Lung microvascular endothelial cell (primary cell): ENCODE measurements around the gene ZFYVE21. TPM values are rescaled to one million over a fixed set of nuclear protein-coding genes. Genes with fewer than 3 reads are reported as not detected.

Experiments
- DNase-seq, 2 donors: peaks; one replicate each; pipeline versions ENCODE4 v3.0.0 to v3.0.0-alpha.2; 2010; ENCODE audit warnings: low read depth in 2 of 2
- total RNA-seq: library from RNA; depleted of rRNA; stranded (reverse); fragments of >200 nt; gene quantifications from 2 replicates; pipeline ENCODE4 v1.2.1, GENCODE V29; 2014

ZFYVE21 gene
- total RNA-seq, 1 donor from 2014 or later: 90.9 TPM

DNA sequence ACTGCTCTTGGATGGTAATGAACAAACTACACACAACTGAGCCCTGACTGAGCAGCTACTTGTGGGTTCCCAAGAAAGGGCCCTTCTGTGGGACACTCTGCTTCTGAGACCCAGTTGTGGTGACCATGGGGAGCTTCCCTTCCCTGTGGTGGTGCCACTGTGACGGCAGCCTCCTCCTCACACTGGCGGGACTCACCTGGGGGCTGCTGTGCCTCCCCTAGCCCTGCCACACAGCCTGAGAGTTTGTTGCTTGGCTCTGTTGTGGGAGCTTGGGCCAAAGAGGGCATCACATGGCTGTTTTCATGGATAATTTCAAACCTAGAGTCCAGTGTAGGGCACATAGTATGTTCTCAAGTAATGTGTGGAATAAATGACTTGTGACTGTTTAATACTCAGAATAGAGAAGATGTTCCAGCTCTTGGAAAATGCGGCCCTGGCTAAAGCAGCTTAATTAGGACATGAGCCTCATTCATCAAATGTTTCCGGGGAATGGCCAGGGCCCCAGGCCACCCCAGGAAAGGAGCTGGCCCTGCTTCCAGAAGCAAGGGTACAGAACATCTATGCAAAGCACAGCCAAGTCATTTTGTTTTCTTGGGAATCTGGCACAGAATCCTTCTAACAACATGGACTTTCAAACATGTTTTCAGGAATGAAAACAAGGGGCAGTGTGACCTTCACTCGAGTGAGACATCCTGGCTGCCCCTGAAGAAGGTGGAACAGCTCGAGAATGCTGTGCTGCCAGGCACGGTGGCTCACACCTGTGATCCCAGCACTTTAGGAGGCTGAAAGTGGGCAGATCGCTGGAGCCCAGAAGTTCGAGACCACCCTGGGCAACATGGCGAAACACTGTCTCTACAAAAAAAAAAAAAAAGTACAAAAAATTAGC is 21.2 kb downstream of the ZFYVE21 start:
- no peak for DNase-seq

- DNase-seq: no peak
Measured at GRCh38 chr14:103737432-103738045, 21.9 kb downstream of the ZFYVE21 start.

- no peak for DNase-seq
Measured at GRCh38 chr14:103738166-103738565, 22.6 kb downstream of the ZFYVE21 start.

DNA sequence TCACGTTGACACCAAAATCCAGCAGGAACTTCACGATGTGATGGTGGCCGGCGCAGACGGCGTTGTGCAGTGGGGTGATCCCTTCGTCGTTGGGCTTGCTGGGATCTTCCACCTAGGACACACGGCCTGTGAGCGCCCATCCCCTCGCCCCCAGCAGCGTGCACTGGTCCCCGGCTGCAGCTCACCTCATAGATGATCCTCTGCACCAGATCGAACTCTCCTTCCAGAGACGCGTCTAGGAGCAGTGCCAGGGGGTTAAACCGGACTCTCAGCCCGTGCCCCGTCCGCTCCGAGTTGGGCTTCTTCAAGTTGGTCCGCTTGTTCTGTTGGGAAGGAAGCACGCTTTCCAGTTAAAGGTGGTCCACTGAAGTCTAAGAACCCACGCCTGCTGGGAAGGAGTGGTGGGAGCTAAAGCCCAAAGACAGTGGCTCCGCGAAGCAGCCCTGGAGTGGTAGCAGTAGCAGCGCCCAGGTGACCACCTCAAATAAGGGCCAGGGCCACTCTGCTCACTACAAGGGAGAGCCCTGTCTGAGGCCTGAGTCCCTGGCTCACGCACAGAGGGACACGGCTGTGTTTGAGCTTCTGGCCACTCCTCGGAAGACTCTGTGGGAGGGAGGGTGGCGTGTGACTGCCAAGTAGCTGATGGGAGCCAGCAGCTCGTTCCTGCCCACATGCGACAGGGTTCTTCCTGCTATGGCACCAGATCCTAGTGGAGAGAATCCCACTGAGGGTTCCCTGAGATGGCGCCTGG is 23.3 kb downstream of the ZFYVE21 start:
- DNase-seq: no peak

GRCh38 chr14:103739466-103739792 is 23.8 kb downstream of the ZFYVE21 start:
- DNase-seq: no peak

GRCh38 chr14:103739793-103740501 is 24.3 kb downstream of the ZFYVE21 start:
- no peak for DNase-seq

- peak in 1 of 2 donors; percentile 65 for DNase-seq
Measured at GRCh38 chr14:103740991-103741689, 25.5 kb downstream of the ZFYVE21 start.

DNA sequence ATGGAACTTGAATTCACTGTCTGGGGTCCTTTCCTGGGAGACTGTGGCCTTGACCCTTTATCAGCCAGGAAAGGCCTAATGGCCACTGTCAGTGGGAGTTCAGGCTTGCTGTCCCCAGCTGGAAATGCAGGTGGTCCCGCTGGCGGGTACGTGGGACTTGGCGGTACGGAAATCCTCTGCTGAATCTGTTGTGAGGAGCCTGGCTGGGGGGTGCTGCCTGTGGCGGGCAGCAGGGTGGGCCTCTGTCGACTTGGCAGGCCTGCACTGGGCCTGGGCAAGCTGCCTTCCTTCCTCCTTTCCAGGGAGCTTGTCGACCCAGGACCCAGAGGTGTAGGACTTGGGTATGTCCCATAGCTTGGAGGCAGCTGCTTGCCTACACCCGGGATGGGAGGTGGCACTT is 26.3 kb downstream of the ZFYVE21 start:
- no peak for DNase-seq

DNA sequence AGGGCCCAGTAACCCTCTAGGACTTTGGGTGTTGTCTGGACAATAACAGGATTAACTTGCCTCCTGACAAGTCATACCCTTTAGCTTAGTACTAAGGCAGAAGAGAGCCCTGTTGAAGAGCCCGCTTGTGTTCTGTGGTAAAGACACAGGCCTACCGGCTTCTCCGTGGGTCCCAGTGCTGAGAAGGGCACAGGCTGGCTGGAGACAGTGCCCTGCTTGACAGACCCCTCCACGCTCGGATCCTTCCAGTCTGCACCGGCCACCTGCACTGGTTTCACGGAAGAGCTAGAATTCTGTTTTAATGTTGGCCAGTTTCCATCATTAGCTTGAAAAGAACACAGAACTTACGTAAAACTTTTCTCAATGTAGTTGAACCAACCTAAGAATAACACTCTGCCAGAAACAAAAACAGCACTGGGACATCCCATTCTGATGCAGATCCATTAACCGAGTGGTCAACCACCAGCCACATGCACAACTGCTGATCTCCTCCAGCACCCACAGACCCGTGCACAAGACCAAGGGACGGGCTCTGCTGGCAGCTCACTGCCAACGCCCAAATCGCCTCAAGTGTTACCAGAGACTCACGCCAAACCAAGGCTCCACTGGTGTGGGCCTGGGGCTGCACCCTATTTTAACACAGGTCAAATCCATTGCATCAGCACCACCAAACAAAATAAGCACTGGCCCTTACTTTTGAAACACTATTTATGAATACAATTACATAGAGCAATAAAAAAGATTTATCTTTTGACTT is 27.1 kb downstream of the ZFYVE21 start:
- DNase-seq: no peak

GRCh38 chr14:103743691-103744090 is 28.1 kb downstream of the ZFYVE21 start:
- DNase-seq: no peak

DNA sequence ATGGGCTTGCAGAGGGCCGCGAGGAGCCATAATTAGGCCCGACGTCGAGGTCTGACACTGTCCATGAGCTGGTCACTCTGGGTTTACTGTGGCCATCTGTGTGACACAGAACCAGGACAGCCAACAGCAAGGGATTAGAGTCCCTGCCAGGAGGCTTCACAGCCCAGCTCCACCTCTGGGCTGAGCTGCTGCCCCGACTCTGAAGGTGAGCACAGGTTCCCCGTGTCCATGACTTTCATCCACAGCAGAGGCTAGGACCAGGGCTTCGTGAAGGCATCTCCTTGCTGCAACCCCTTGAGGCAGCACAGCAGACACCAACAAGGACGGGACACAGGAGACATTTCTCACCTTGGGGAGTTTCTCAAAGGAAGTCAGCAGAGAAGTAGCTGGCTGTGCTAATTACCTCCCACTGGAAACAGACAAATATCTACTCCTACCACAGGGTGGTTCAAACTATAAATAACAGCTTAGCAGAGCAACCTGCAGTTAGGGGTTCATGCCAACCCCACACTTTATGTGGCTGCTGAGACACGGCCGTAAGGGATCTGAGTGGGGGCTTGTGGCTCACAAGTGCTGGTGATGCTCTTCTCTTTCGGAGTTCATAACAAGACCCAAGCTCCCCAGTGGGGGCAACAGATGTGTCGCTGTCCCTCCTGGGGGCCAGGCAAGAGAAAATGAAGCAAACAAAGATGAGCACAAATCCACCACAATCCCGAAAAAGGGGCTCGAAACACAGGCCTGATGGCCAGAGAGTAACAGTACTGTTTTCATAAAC is 29.2 kb downstream of the ZFYVE21 start:
- DNase-seq: no peak

GRCh38 chr14:103745424-103745823 is 29.8 kb downstream of the ZFYVE21 start:
- no peak for DNase-seq

DNA sequence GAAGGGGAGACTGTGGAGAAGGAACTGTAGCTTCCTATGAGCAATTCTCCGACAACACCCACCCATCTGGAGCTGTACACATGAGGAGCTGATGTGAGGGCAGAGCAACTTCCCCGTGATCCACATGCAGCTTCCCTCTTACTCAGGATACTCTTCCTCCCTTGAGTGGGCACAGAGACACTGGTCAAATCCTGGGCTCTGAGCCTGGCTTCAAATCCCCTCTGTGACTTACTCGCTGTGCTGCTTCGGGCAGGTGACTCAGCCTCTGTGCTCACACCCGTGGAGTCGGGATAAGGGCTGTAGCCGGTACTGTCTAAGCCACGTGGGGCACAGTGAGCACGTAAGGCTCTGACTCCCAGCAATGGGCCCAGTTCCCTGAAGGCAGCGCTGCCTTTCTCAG is 31.1 kb downstream of the ZFYVE21 start:
- no peak for DNase-seq

GRCh38 chr14:103748534-103748857 is 32.9 kb downstream of the ZFYVE21 start:
- DNase-seq: no peak

DNA sequence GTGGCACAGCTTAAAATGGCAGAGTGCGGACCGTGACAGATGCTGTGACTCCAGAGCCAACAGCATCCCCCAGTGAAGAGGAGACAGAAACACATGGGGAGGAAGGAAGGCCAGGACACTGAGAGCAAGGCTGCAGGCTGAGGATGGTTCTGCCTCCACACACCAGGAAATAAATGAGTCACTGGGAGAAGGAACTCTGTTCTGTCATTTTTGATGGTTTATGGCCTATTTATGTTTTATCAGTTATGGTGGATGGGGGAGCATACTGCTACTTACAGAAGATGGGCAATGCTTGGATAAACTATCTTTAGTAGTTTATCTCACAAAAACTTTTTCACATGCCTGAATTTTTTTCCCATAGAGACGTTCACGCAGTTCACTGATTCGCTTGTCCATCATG is 33.8 kb downstream of the ZFYVE21 start:
- DNase-seq: peak; percentile 32 to 42

- DNase-seq: no peak
Measured at GRCh38 chr14:103749860-103750259, 34.2 kb downstream of the ZFYVE21 start.

GRCh38 chr14:103753774-103754173 is 38.2 kb downstream of the ZFYVE21 start:
- DNase-seq: no peak

DNA sequence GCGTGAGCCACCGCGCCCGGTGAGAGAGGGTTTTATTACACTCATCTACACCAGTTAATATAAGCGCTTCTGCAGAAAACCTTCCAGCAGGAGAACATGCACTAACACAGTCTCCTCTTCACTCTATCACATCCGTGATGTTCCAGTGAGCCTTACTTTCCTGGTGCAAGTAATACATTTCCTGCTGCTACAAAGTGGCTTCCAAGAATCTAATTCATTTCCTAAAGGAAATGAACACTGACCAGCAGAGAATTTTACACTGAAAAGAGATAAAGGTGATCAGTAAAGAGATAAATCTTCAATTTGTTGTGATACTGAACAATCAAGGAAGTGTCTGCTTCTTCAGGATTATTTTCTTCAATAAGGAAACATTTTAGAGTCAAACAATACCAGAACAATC is 39.5 kb downstream of the ZFYVE21 start:
- peak; percentile 26 to 54 for DNase-seq

DNA sequence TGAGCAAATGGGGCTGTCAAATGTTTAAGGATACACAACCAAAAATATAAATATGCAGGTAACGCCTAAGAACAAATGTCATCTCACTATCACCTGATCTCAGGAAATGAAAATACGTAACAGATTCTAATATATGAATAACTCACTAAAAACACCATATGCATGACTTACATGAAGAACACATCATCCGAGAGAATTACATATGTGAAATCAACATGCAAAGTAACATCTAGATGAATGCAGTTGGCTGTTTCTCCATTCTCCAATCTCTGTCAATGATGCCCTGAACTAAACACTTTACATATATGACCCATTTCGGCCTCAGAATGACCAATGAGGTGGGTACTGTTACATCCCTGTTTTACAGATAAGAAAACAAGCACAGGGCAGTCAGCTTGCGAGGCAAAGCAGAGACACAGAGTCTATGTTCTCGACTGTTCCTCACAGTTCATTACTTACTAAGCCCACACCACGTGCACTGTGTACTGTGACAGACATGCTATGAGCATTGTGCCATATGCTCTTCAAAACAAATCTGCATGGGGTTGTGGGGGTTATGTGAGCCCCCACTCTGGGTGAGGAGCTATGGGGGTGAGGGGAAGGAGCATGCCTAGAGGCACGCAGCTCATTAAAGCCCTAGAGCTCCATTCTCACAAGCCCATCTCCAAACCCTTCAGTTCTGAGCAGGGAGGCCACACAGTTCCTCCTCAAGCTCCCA is 42.6 kb downstream of the ZFYVE21 start:
- DNase-seq: no peak
